ENCODE measurements around the gene ELAVL2. TPM values are rescaled to one million over a fixed set of nuclear protein-coding genes. Genes with fewer than 3 reads are reported as not detected.
A peak's percentile ranks its signal among the peaks of the same experiment; 100 is the strongest.

The ELAVL2 gene
- total RNA-seq, 2 donors from 2014 or later = not detected

DNA sequence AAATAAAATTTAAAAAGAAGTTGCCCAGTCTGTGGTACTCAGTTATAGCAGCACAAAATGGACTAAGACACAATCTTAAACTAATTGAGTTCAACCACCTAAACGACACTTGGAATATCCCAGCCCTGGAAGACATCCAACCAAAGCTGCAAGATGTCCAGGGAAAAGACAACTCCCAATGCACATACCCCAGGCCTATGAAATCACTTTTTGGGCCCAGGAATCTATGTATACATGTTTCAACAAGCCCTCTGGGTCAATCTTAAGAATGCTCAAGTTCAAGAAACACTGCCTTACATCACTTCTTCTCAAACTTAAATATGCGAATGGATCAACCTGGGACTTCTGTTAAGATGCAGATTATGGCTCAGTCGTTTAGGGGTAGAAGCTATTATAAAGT lies 148.6 kb downstream of the ELAVL2 start:
- intact Hi-C loops (cut with DNase I) = no loop called here
- ATAC-seq (no peak), DNase-seq (no peak)

DNA sequence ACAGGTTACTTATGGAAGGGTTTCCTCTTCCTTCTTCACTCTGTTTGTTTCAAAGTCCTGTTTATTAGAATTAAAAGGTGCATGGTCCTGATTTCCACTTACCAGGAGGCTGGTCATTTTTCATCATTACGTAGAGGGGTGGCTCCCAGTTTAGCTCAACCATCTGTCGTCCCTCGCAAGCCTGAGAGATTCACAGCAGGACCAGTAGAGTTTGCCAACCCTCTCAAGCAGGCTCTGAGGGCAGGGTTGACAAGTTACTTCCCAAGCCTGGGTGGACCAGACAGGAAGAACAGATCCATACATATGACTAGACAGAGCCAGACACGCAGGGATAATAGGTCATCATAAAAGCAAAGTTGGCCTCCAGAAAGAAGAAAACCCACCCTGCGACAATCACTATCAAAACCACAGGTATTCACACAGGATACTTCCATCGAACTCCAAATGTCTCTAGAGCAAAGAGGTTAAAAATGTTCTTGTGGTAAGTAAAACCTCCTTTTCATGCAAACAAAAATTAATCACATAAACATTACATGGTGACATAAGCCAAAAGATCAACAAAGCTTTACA lies 151.9 kb downstream of the ELAVL2 start:
- DNase-seq (no peak), ATAC-seq (no peak)
- intact Hi-C loops (cut with DNase I) = no loop called here

DNA sequence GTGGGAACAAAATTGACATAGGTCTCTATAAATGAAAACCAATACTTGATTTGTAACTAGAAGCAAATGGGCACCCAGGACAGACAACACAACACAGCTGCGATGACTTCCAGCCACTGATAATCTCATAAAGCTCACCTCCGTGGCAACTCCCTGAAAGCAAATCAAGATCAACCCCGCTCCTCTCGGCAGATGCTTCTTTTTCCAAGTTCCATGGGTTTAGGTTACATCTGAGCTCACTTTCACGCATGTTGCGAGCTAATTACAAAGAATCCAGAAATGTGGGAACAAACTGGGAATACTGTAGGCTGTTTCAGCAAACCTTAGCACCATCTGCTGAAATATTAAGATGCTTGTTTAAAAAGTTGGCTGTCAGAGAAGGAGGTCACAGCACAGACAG lies 153.9 kb downstream of the ELAVL2 start:
- DNase-seq (no peak), ATAC-seq (no peak)
- intact Hi-C loops (cut with DNase I) = no loop called here

DNA sequence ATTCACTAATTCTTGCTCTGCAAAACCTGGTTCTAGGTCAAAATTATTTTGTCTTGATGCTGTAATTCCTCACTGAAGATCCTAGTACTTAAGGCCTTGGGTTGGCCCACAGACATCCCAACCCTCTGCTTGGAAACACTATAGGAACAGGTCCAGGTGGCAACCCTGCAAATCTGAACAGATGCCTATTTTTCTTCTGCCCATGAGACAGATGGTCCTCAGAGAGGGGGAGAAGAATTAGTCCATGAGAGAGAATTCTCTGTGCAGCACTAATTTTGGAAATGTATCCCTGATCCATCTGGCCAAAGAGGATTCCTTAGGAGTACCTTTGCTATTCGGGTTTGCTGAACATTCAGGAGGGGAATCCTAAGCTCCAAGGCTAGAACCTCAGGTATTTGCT lies 156.3 kb downstream of the ELAVL2 start:
- ATAC-seq (no peak), DNase-seq (no peak)
- intact Hi-C loops (cut with DNase I) = no loop called here

DNA sequence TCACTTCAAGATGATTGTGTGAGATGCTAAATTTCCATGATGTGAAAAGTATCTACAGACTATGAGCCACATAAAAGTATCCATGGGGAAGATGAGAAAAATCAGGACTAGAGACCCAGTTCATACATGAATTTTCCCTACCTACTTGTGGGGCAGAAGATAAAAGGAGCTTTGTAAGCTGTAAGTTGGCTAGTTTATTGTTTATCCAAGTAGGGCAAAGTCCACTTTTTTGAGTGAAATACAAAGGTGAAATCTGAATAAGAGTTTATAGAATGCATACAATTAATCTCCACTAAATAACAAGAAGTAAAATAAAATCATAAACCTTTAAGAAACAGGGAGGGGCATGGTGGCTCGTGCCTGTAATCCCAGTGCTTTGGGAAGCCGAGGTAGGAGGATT lies 160.4 kb downstream of the ELAVL2 start:
- intact Hi-C loops (cut with DNase I) = no loop called here
- DNase-seq (no peak), ATAC-seq (no peak)

DNA sequence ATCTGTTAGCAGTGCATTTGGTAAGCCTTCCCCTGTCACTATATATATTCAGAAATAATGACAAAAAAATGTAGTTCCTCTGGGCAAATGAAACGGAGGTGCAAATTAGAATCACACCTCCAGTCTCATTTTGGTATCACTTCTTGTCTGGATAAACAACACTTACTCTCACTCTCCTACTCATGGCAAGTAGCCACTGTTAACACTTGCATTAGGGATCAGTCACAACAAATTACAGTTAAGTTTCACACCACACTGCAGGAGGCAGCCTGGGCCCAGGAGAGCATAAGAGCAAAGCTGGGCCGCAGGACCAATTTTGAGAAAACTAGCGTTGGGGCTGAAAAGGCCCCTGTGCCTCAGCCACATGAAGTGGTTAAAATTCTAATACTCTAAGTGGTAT lies 161.0 kb downstream of the ELAVL2 start:
- no peak for ATAC-seq
- intact Hi-C loops (cut with DNase I) = no loop called here
- DNase-seq = no peak

DNA sequence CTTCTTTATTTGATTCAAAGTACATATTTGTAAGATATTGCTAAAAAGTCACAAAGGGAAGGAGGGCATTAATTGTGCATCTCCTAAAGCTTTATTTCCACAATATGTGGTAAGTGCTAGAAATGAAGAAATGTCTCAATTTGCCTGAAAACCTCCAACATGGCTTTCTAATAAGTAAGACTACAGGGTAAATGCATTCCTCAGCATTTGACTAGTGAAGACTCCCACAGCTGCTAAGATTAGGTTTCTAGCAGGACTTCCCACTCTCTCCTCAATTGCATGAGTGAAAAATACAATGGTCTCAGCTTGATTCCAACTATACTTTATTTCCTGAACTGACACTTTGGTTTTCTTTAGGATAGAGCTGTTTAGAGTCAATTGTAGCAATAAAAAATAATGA lies 162.1 kb downstream of the ELAVL2 start:
- DNase-seq (no peak), ATAC-seq (no peak)
- intact Hi-C loops (cut with DNase I) = no loop called here

DNA sequence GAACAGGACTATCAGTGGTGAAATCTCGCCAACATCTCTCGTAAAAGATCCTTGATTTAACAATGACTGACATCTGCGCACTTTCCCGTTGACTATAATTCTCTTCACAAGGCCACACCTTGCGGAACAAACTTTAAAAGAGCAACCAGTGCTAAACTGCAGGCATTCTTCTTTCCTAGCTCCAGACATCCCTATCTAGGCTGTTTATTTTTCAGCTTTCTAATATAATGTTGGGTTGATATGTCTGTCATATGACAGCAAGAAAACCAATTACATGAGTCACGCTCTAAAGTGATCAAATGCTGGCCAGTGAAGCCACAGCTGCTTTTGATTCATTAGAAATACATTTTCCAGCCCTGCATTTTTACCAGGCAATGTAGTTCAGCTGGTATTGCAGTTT lies 162.5 kb downstream of the ELAVL2 start:
- ATAC-seq (no peak), DNase-seq (no peak)
- intact Hi-C loops (cut with DNase I) = no loop called here

DNA sequence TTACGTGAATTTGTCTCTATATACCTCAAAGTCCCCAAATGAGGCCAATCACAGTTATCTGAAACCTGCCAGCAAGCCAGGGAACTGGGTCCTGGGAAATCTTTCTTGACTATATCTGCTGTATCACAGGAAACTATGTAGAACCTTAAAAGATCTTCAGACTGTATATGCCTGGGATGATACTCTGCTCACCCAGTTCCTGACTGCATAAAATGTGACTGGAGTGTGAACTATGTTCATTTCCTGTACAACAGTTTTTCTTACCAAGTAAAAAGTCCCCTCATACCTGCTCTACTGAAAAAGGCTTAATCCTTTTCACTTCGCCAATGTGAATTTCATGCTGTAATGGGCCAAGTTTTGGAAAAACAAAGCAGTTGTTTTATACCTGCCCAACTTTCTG lies 162.9 kb downstream of the ELAVL2 start:
- intact Hi-C loops (cut with DNase I) = no loop called here
- no peak for DNase-seq
- ATAC-seq = no peak

DNA sequence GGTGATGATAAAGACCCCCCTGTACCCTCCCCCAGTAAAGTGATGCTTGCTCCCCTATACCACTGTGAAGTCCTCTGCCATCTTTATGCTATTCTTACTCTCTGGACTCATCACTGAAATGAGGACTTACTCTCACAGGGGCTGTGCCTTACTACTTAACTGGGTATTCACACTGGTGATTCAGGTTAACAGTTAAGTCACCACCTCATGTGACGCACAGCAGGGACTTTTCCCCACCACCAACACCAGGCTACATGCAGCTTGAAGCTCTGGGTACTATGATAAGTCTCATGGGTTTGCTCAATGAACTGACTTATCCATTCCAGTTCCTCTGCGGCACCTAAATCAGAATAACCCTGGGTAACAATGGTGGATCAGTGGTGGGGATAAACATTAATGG lies 163.7 kb downstream of the ELAVL2 start:
- intact Hi-C loops (cut with DNase I) = no loop called here
- no peak for ATAC-seq

DNA sequence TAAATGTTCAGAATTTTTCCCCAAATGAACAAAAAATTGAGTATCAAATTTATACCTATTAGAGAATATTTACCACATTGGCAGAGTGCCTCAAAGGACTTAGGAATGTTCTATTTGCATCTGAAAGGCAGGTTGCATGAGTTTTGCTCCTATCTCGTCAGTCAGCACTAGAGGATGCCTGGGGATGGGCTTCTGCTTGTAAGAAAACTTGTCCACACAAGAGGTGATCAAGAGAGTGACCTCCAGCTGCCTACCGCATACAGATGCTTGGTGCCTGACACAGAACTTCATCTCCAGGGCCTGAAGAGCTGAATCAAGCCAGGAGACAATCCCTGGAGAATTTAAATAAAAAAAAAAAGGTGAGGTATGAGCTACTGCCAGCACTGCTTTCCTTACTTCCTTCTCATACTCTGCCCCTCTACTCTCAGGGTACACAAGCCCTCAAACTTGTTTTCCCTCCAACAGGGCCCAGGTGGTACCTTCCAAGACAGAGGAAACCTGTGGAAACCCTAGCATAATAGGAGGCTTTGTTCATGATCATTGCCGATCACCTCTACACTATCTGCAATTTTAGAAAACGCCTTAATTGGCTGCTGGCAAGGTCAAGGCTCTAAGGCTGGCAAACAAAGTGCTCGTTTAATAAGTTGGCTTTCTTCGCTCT lies 166.6 kb downstream of the ELAVL2 start:
- ATAC-seq (no peak), DNase-seq (no peak)
- intact Hi-C loops (cut with DNase I) = no loop called here

More for the DNA sequence above, 163.7 kb downstream of the ELAVL2 start:
- no peak for DNase-seq

DNA sequence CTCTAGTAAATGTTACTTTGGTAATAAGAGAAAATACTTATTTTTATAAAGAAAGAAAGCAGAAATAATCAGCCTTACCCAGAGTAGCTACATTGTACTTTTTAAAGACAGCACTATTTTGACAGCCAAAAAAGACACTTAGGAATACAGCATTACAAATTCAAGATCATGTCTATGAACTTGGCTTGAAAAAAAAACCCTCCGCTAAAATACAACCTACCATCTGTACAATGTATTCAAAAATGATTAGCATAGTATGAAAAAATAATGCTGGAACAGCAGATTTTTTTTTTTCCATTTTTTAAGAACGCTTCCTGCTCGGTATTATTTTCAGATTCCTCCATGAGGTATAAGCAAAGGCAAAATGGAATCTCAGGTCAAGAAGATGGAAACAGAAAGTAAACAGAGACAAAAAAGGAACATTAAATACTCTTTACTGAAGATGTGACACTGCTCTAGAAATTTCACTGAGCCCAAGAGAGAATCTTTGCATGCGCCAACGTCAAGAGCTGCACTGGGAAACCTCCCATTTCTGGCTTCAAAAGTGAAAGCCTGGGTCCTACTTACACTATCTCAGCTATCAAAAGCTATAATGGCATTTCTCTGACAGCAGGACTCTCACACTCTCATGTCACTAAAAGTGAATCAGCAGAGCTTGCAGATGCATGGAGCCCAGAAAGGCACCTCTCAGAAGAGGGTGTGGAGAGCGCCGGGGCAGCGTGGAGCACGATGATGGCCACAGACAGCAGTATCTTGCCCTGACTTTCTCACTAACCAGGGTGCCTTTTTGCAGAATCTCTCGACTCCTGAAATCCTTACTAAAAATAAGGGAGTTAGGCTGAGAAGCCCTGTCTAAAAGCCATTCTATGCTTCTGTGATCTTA lies 167.4 kb downstream of the ELAVL2 start:
- peak; percentile 60 to 80 for ATAC-seq
- intact Hi-C loops (cut with DNase I) = no loop called here
- no peak for DNase-seq

DNA sequence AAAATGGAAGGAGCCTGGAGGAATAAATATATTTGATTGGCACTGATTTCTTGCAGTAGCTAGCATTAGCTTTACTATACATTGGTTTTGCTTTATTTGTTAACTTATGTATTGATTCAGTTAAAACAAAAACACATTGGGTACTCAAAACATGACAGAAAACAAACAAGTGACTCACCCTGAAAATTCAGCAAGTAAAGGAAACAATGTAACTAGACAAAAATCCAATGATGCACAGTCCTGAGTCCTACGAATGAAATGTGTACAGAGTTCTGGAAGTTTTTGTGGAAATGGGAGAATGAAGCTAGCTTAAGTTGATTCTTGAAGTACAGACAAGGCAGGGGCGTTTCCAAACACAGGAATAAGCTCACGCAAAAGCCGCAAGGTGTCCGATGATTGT lies 175.0 kb downstream of the ELAVL2 start:
- intact Hi-C loops (cut with DNase I) = no loop called here
- DNase-seq = no peak

DNA sequence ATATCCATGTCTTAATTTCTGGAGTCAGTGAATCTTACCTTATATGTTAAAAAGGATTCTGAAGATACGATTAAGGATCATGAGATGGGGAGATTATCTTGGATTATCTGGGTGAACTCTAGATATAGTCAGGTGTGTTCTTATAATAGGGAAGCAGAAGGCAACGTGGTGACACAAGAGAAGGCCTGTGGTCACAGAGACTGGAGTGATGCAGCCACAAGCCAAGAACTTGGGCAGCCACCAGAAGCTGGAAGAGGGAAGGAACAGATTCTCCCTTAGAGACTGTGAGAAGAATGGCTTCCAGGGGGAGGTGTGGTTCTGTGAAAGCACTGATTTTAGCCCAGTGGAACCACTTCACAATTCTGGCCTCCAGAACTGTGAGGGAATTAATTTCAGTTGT lies 177.4 kb downstream of the ELAVL2 start:
- ATAC-seq = no peak
- intact Hi-C loops (cut with DNase I) = no loop called here
- no peak for DNase-seq

More for the DNA sequence above, 175.0 kb downstream of the ELAVL2 start:
- no peak for ATAC-seq

DNA sequence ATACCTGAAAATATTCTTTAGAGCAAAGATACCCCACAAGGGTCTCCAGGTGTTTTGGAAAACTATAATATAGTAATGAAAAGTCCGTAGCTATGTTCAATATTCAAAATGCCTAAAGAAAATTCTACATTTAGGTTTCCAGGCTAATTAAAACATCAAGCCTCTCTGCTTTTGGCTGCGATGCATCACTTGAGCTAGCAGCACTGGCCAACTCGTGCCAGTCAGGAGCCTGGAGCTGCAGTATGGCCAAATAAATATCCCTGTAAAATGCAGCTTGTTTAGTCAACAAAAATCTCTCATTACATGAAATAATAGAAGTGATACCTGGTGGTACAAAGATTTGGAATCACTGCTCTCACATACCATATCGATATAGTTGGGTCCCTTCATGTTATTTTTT lies 181.1 kb downstream of the ELAVL2 start:
- ATAC-seq (no peak), DNase-seq (no peak)
- intact Hi-C loops (cut with DNase I) = no loop called here

DNA sequence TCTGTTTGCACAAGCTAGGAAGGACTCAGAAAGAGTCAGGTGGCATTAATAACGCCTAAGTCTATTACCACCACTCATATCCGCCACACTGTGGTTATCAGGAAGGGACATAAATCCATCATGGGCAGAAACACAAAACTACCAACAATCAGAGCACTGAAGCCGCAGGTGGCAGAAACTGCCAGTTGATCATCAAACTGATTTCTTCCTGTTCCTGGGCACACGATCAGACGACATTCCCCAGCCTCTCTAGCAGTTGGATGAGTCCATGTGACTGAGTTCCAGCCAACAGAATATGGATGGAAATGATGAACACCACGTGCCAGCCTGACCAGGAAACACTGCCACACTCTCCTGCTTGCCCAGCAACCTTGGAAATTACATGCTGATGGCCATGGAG lies 181.7 kb downstream of the ELAVL2 start:
- no peak for DNase-seq
- no peak for ATAC-seq
- intact Hi-C loops (cut with DNase I) = no loop called here

DNA sequence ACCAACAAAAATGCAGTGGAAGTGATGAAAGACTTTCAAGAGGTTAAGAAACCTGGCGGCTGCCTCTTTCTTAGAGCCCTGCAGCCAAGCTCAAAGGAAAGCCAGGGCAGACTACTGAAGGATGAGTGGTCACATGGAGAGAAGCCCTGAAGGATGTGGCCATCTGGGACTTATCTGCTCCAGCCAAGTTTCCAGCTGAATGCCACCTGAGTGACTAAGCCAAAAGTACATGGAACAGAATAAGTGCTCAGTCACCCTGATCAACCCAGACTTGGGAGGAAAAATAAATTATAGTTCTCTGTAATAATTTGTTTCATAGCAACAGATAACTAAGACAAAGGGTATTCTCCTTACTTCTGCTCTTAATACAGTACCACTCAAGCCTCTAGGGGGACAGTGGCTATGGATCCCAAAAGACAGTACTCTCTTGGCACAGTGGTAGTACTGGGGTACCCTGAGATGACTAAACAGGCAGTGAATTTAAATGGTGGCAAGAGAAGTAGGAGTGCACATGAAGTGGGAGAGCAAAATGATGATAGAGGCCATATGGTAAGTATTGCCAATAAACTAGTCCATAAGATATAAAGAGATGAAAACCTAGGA lies 182.3 kb downstream of the ELAVL2 start:
- intact Hi-C loops (cut with DNase I) = no loop called here
- ATAC-seq = no peak
- DNase-seq = no peak
